HCT116 (cell line): ENCODE measurements around the gene KLHL10. TPM values are rescaled to one million over a fixed set of nuclear protein-coding genes. Genes with fewer than 3 reads are reported as not detected.

Experiments
- ATAC-seq: fragments of 200-7000 bp; cut with Tn5 transposase; 2 replicates; pipeline ENCODE4 v1.9.1; 2020; ENCODE audit warnings: mild to moderate bottlenecking, moderate library complexity
- BruUV-seq: library from RNA; stranded (reverse); fragments of 400-500 nt; replicated peaks from 2 replicates; lab custom pipeline; 2021; lab: Mats Ljungman, UMichigan
- CTCF ChIA-PET: fragments of 300-600 bp; sonication (Branson Sonifier 250); formaldehyde crosslinking; loops from one replicate; lab custom pipeline; 2021; ENCODE audit warnings: antibody characterized with exemption; lab: Charles Lee
- POLR2A ChIA-PET: fragments of 300-600, 350-600 bp; sonication (Branson Sonifier 250); formaldehyde crosslinking; loops from one replicate; lab custom pipeline; 2021; ENCODE audit warnings: antibody characterized with exemption; lab: Charles Lee
- RAD21 ChIA-PET, 2 experiments: fragments of 300-600 bp; sonication (Branson Sonifier 250); formaldehyde crosslinking; loops; one replicate each; lab custom pipeline; 2023; ENCODE audit warnings: low total read pairs in 2 of 2; ENCODE audit not compliant: uncharacterized antibody in 2 of 2, unreplicated experiment in 2 of 2, low non-redundant PET in 1 of 2; lab: Charles Lee
- DNase-seq: peaks from one replicate; pipeline ENCODE4 v3.0.0-alpha.2; 2010; ENCODE audit warnings: low read depth, low spot score
- H2AFZ ChIP-seq: fragments of 200-600 bp; shearing (Covaris generic), sonication (generic); 2 replicates; pipeline ENCODE4 v1.6.1; 2017; ENCODE audit warnings: low read depth, mixed run types, mixed read lengths, antibody characterized with exemption, low read length; ENCODE audit not compliant: poor library complexity, severe bottlenecking
- H3K27ac ChIP-seq: 2 replicates; pipeline ENCODE4 v1.5.1; 2012; ENCODE audit warnings: low read depth, low read length
- H3K27me3 ChIP-seq: fragments of 200-600 bp; sonication (generic); 2 replicates; pipeline ENCODE4 v1.6.1; 2016; ENCODE audit warnings: mixed run types, low read length, mixed read lengths; ENCODE audit not compliant: insufficient read depth
- H3K36me3 ChIP-seq, 2 experiments: fragments of 200-500 bp in 1 of 2; fragments of 200-600 bp in 1 of 2; sonication (Bioruptor generic) in 1 of 2; sonication (generic) in 1 of 2; 2 replicates each; pipeline versions ENCODE4 v1.5.1 to v1.6.1; 2014 to 2016; ENCODE audit warnings: low read length in 2 of 2, inconsistent platforms in 1 of 2, mixed read lengths in 1 of 2, mixed run types in 1 of 2; ENCODE audit not compliant: insufficient read depth in 2 of 2, control insufficient read depth in 1 of 2
- H3K4me1 ChIP-seq, 2 experiments: fragments of 200-600 bp in 1 of 2; sonication (generic) in 1 of 2; 2 replicates each; pipeline versions ENCODE4 v1.5.1 to v1.6.1; 2012 to 2017; ENCODE audit warnings: low read length in 2 of 2, inconsistent platforms in 1 of 2, mild to moderate bottlenecking in 1 of 2, mixed read lengths in 1 of 2, mixed run types in 1 of 2, moderate library complexity in 1 of 2; ENCODE audit not compliant: insufficient read depth in 2 of 2, control insufficient read depth in 1 of 2
- H3K4me2 ChIP-seq: fragments of 200-600 bp; sonication (generic); 2 replicates; pipeline ENCODE4 v1.6.1; 2017; ENCODE audit warnings: mixed run types, low read length, mixed read lengths
- H3K4me3 ChIP-seq, 2 experiments: fragments of 200-600 bp in 1 of 2; sonication (generic) in 1 of 2; replicated peaks in 1 of 2; 2 replicates each; pipeline ENCODE4 v1.5.1; 2011 to 2016; ENCODE audit warnings: low read length in 2 of 2, control low read depth in 1 of 2, low read depth in 1 of 2, mild to moderate bottlenecking in 1 of 2, mixed read lengths in 1 of 2, mixed run types in 1 of 2
- H3K79me2 ChIP-seq: fragments of 200-600 bp; sonication (generic); 2 replicates; pipeline ENCODE4 v1.6.1; 2017; ENCODE audit warnings: mild to moderate bottlenecking, mixed run types, low read length, moderate library complexity, mixed read lengths; ENCODE audit not compliant: insufficient read depth
- H3K9ac ChIP-seq: fragments of 200-600 bp; sonication (generic); 2 replicates; pipeline ENCODE4 v1.6.1; 2016; ENCODE audit warnings: low read length, mixed read lengths
- H3K9me2 ChIP-seq: fragments of 200-600 bp; sonication (generic), shearing (Covaris generic); 2 replicates; pipeline ENCODE4 v1.6.1; 2017; ENCODE audit warnings: mixed run types, mild to moderate bottlenecking, moderate library complexity; ENCODE audit not compliant: insufficient read depth
- H3K9me3 ChIP-seq, 2 experiments: fragments of 200-500 bp in 1 of 2; fragments of 200-600 bp in 1 of 2; sonication (Bioruptor generic) in 1 of 2; sonication (generic) in 1 of 2; 2 replicates each; pipeline ENCODE4 v1.6.1; 2014 to 2017; ENCODE audit warnings: low read length in 2 of 2, mixed read lengths in 2 of 2, inconsistent platforms in 1 of 2, low read depth in 1 of 2, mild to moderate bottlenecking in 1 of 2, mixed run types in 1 of 2, moderate library complexity in 1 of 2; ENCODE audit not compliant: control insufficient read depth in 1 of 2, insufficient read depth in 1 of 2
- H4K20me1 ChIP-seq: fragments of 200-600 bp; sonication (generic), shearing (Covaris generic); 2 replicates; pipeline ENCODE4 v1.6.1; 2017; ENCODE audit warnings: mixed run types, mild to moderate bottlenecking, moderate library complexity; ENCODE audit not compliant: insufficient read depth
- ATF3 ChIP-seq: IDR thresholded peaks from 2 replicates; pipeline ENCODE4 v1.6.1; 2012
- CTCF ChIP-seq, 3 experiments: fragments of 200-600 bp in 1 of 3; sonication (generic) in 1 of 3; IDR thresholded peaks in 2 of 3; conservative IDR thresholded peaks in 1 of 3; 2 replicates each; pipeline ENCODE4 v1.5.1; 2012 to 2017; ENCODE audit warnings: low read depth in 2 of 3, low read length in 2 of 3, antibody characterized with exemption in 1 of 3, borderline replicate concordance in 1 of 3, control low read depth in 1 of 3, mild to moderate bottlenecking in 1 of 3, mixed read lengths in 1 of 3, mixed run types in 1 of 3, moderate library complexity in 1 of 3; ENCODE audit not compliant: insufficient read depth in 1 of 3
- ELF1 ChIP-seq: IDR thresholded peaks from 2 replicates; pipeline ENCODE4 v1.6.1; 2012; ENCODE audit warnings: low read depth, borderline replicate concordance
- EZH2 ChIP-seq: fragments of 200-600 bp; sonication (generic); IDR thresholded peaks from 2 replicates; pipeline ENCODE4 v1.6.1; 2017; ENCODE audit warnings: antibody characterized with exemption, mixed run types
- SP1 ChIP-seq: IDR thresholded peaks from 2 replicates; pipeline ENCODE4 v1.6.1; 2012; ENCODE audit warnings: low read depth
- TCF7L2 ChIP-seq: IDR thresholded peaks from 2 replicates; pipeline ENCODE4 v1.7.0; 2011; ENCODE audit warnings: borderline replicate concordance, inconsistent platforms; ENCODE audit not compliant: insufficient read depth, insufficient read length; ENCODE audit errors: extremely low read depth
- intact Hi-C: fragments of 100-400 bp; cut with micrococcal nuclease; formaldehyde crosslinking; loops from 2 replicates; pipeline ENCODE4 v1.10.0; 2022
- total RNA-seq: library from RNA; stranded (reverse); gene quantifications from one replicate; pipeline ENCODE4 v1.2.1, GENCODE V29; 2021; ENCODE audit not compliant: unreplicated experiment

KLHL10 gene
- total RNA-seq, 1 experiment from 2014 or later, result not detected

GRCh38 chr17:41799366-41799765 is 38.3 kb upstream of the KLHL10 start:
- intact Hi-C loops, result no loop called here
- no peak for ATAC-seq
- no peaks in the 10 kb centered on the region for H3K27me3 ChIP-seq
- no peaks in the 10 kb centered on the region for H3K36me3 ChIP-seq
- H2AFZ ChIP-seq, result no peak overlapping the region
- no peaks in the 10 kb centered on the region for H4K20me1 ChIP-seq
- peak overlapping the region; percentile 73 for H3K4me2 ChIP-seq
- ChIA-PET RAD21 (no interaction called here), CTCF (interaction anchor here (1.0 to 7.4 kb wide), 3 partner anchors 12 to 62 kb away, joined by 3 to 109 read pairs (median 4); partner anchors contain the start of genes JUP and P3H4), POLR2A (interaction anchor here (0.8 to 5.5 kb wide), 4 partner anchors 8 to 21 kb away, joined by 3 to 77 read pairs (median 7); partner anchors contain the start of genes FKBP10, JUP and P3H4)
- H3K79me2 ChIP-seq, result no peaks in the 10 kb centered on the region
- BruUV-seq, result no TSS peak
- peak overlapping the region; percentile 58 for H3K9ac ChIP-seq
- no peaks in the 10 kb centered on the region for H3K9me2 ChIP-seq
- no peak for DNase-seq
- no peak overlapping the region for H3K4me3 ChIP-seq
- no peaks in the 10 kb centered on the region for H3K9me3 ChIP-seq
- peaks cover 35 to 61% of the 10 kb centered on the region in 2 experiments for H3K4me1 ChIP-seq
- peak overlapping the region; percentile 82 for H3K27ac ChIP-seq
- TF ChIP-seq ELF1, result no peak
- no peak for TF ChIP-seq SP1
- TF ChIP-seq ATF3, result no peak
- no peak for TF ChIP-seq TCF7L2
- TF ChIP-seq EZH2, result no peak
- TF ChIP-seq CTCF (IDR thresholded peaks at IDR 0.05 in 2 of 3, conservative IDR thresholded peaks at IDR 0.05 in 1 of 3; ENCODE audit: borderline replicate concordance in 1 of 3, insufficient read depth in 1 of 3, low read depth in 2 of 3, low read length in 2 of 3), result no peak
